WERI-Rb-1 (cell line): Measurements from ENCODE around the gene GOLGA3.
"Not testable (repeated sequence)": the region's sequence is repeated elsewhere in the genome, so short reads cannot be mapped to it uniquely, and the experiment has no call there.

Experiments used
- DNase-seq: peaks from one replicate; pipeline ENCODE4 v3.0.0-alpha.2; 2020
- H3K27ac ChIP-seq: fragments of 250-450 bp; sonication (Bioruptor Pico); 2 replicates; pipeline ENCODE4 v1.5.1; 2020; ENCODE audit warnings: mild to moderate bottlenecking, moderate library complexity
- H3K27me3 ChIP-seq: fragments of 250-450 bp; sonication (Bioruptor Pico); 2 replicates; pipeline ENCODE4 v1.5.1; 2021; ENCODE audit warnings: mild to moderate bottlenecking, low read depth, moderate library complexity; ENCODE audit not compliant: insufficient read depth, severe bottlenecking
- H3K36me3 ChIP-seq: fragments of 250-450 bp; sonication (Bioruptor Pico); 2 replicates; pipeline ENCODE4 v1.5.1; 2020; ENCODE audit warnings: mild to moderate bottlenecking, moderate library complexity
- H3K4me3 ChIP-seq: 2 replicates; pipeline ENCODE4 v1.5.1; 2011; ENCODE audit warnings: low read depth, mild to moderate bottlenecking, control low read depth, low read length
- H3K9me3 ChIP-seq: fragments of 250-450 bp; sonication (Bioruptor Pico); 2 replicates; pipeline ENCODE4 v1.5.1; 2021; ENCODE audit warnings: mild to moderate bottlenecking, moderate library complexity; ENCODE audit not compliant: severe bottlenecking
- CTCF ChIP-seq: IDR thresholded peaks from 2 replicates; pipeline ENCODE4 v1.5.1; 2011; ENCODE audit warnings: low read depth, mild to moderate bottlenecking, control low read depth, inconsistent platforms, low read length

The GOLGA3 gene

GRCh38 chr12:132759359-132759758 is 69.3 kb downstream of the GOLGA3 start:
- H3K27me3 ChIP-seq = no peaks in the 10 kb centered on the region
- H3K27ac ChIP-seq = no peak overlapping the region
- H3K9me3 ChIP-seq = no peaks in the 10 kb centered on the region
- H3K4me3 ChIP-seq = no peak overlapping the region
- H3K36me3 ChIP-seq = peaks cover 44% of the 10 kb centered on the region
- no peak for TF ChIP-seq CTCF
- DNase-seq = no peak

GRCh38 chr12:132758825-132759224 is 69.8 kb downstream of the GOLGA3 start:
- H3K9me3 ChIP-seq, H3K4me3 ChIP-seq, H3K27ac ChIP-seq, DNase-seq, H3K27me3 ChIP-seq: not testable (repeated sequence)
- peaks cover 49% of the 10 kb centered on the region for H3K36me3 ChIP-seq

GRCh38 chr12:132754160-132754932 is 74.3 kb downstream of the GOLGA3 start:
- H3K27me3 ChIP-seq = no peaks in the 10 kb centered on the region

GRCh38 chr12:132753670-132754069 is 75.0 kb downstream of the GOLGA3 start:
- DNase-seq, H3K4me3 ChIP-seq, H3K27ac ChIP-seq, H3K9me3 ChIP-seq, H3K27me3 ChIP-seq: not testable (repeated sequence)
- peaks cover 83% of the 10 kb centered on the region for H3K36me3 ChIP-seq

More at GRCh38 chr12:132754160-132754932, 74.3 kb downstream of the GOLGA3 start:
- Histone ChIP-seq H3K27ac (no peak overlapping the region), H3K9me3 (no peaks in the 10 kb centered on the region), H3K4me3 (no peak overlapping the region), H3K36me3 (peaks cover 79% of the 10 kb centered on the region)
- TF ChIP-seq CTCF = no peak; the same call in 1 of the 2 replicates
- DNase-seq = no peak

- Histone ChIP-seq H3K36me3 (peaks cover 85% of the 10 kb centered on the region), H3K27ac (no peak overlapping the region), H3K27me3 (no peaks in the 10 kb centered on the region), H3K4me3 (no peak overlapping the region), H3K9me3 (no peaks in the 10 kb centered on the region)
- TF ChIP-seq CTCF = no peak
- no peak for DNase-seq
Measured at GRCh38 chr12:132748319-132748718, 80.3 kb downstream of the GOLGA3 start.

GRCh38 chr12:132747896-132748295 is 80.8 kb downstream of the GOLGA3 start:
- Histone ChIP-seq H3K4me3 (no peak overlapping the region), H3K27ac (no peak overlapping the region), H3K36me3 (peaks cover 85% of the 10 kb centered on the region), H3K27me3 (no peaks in the 10 kb centered on the region), H3K9me3 (no peaks in the 10 kb centered on the region)
- DNase-seq = no peak
- no peak for TF ChIP-seq CTCF

GRCh38 chr12:132747395-132747794 is 81.3 kb downstream of the GOLGA3 start:
- Histone ChIP-seq H3K27ac (no peak overlapping the region), H3K36me3 (peaks cover 84% of the 10 kb centered on the region), H3K9me3 (no peaks in the 10 kb centered on the region), H3K27me3 (no peaks in the 10 kb centered on the region), H3K4me3 (no peak overlapping the region)
- no peak for TF ChIP-seq CTCF
- DNase-seq = no peak
